ENCODE measurements around the gene PPP2R5C. TPM values are rescaled to one million over a fixed set of nuclear protein-coding genes. Genes with fewer than 3 reads are reported as not detected.
A peak's percentile ranks its signal among the peaks of the same experiment; 100 is the strongest.
"Not testable (repeated sequence)": the region's sequence is repeated elsewhere in the genome, so short reads cannot be mapped to it uniquely, and the experiment has no call there.

PPP2R5C gene
- total and polyA plus RNA-seq, 8 donors = 41.6 to 76.1 (median 55.9) TPM

GRCh38 chr14:101791919-101792572 lies 30.5 kb downstream of the PPP2R5C start:
- 33 to 37% methylated on average over 5 of the region's 5 CpGs for WGBS, 2 donors
- peaks cover 0 to 8% (median 0%) of the 10 kb centered on the region in 3 donors for H3K4me1 ChIP-seq
- H3K4me3 ChIP-seq = peak overlapping the region in 1 of 4 donors; percentile 26
- intact Hi-C loops (cut with DNase I) = no loop called here
- peak overlapping the region in 2 of 4 donors; percentile 3 to 55 for H3K27ac ChIP-seq
- TF ChIP-seq CTCF (IDR thresholded peaks at IDR 0.05) = no peak
- DNase-seq (no peak), FAIRE-seq (peak; percentile 45), ATAC-seq (peak in 3 of 4 donors; percentile 86 to 90 (median 87))
- no peaks in the 10 kb centered on the region for H3K9me3 ChIP-seq
- no peaks in the 10 kb centered on the region for H3K27me3 ChIP-seq
- H3K36me3 ChIP-seq = no peaks in the 10 kb centered on the region

- Histone ChIP-seq H3K27ac (no peak overlapping the region), H3K36me3 (no peaks in the 10 kb centered on the region), H3K4me3 (no peak overlapping the region), H3K27me3 (no peaks in the 10 kb centered on the region), H3K9me3 (no peaks in the 10 kb centered on the region), H3K4me1 (peaks cover 0 to 5% (median 0%) of the 10 kb centered on the region in 3 donors)
- ATAC-seq (no peak), DNase-seq (no peak), FAIRE-seq (no peak)
- intact Hi-C loops (cut with DNase I) = no loop called here
- WGBS, 2 donors = 96 to 97% methylated on average over 8 of the region's 8 CpGs
- TF ChIP-seq CTCF (IDR thresholded peaks at IDR 0.05) = no peak
These were observed 34.5 kb downstream of the PPP2R5C start for GRCh38 chr14:101796016-101796415.

- Histone ChIP-seq H3K4me1 (peaks cover 0 to 5% (median 0%) of the 10 kb centered on the region in 3 donors), H3K27ac (no peak overlapping the region), H3K9me3 (no peaks in the 10 kb centered on the region), H3K27me3 (no peaks in the 10 kb centered on the region), H3K4me3 (no peak overlapping the region), H3K36me3 (no peaks in the 10 kb centered on the region)
- DNase-seq = no peak
- ATAC-seq = no peak
- no peak for FAIRE-seq
- no peak for TF ChIP-seq CTCF (IDR thresholded peaks at IDR 0.05)
- WGBS, 2 donors = 88 to 91% methylated on average over 10 of the region's 10 CpGs
- intact Hi-C loops (cut with DNase I) = no loop called here
These were observed 35.0 kb downstream of the PPP2R5C start for GRCh38 chr14:101796479-101796878.

- intact Hi-C loops (cut with DNase I) = no loop called here
- Histone ChIP-seq H3K4me3 (no peak overlapping the region), H3K9me3 (no peaks in the 10 kb centered on the region), H3K27ac (no peak overlapping the region), H3K4me1 (no peaks in the 10 kb centered on the region), H3K27me3 (no peaks in the 10 kb centered on the region), H3K36me3 (no peaks in the 10 kb centered on the region)
- TF ChIP-seq CTCF (IDR thresholded peaks at IDR 0.05) = no peak
- ATAC-seq (no peak), FAIRE-seq (no peak), DNase-seq (no peak)
- WGBS, 2 donors = 85 to 89% methylated on average over 5 of the region's 5 CpGs
These were observed 36.3 kb downstream of the PPP2R5C start for GRCh38 chr14:101797856-101798255.

GRCh38 chr14:101804373-101804772 lies 42.9 kb downstream of the PPP2R5C start:
- FAIRE-seq; H3K4me3 ChIP-seq; H3K36me3 ChIP-seq; H3K27ac ChIP-seq; intact Hi-C loops (cut with DNase I); ATAC-seq; H3K27me3 ChIP-seq; DNase-seq; H3K9me3 ChIP-seq: not testable (repeated sequence)
- WGBS, 2 donors = 96 to 100% methylated on average over 1 of the region's 1 CpG
- peaks cover 0 to 19% (median 18%) of the 10 kb centered on the region in 3 donors for H3K4me1 ChIP-seq

- H3K36me3 ChIP-seq; DNase-seq; H3K27me3 ChIP-seq; H3K9me3 ChIP-seq; H3K4me3 ChIP-seq; FAIRE-seq; intact Hi-C loops (cut with DNase I); H3K27ac ChIP-seq; ATAC-seq: not testable (repeated sequence)
- H3K4me1 ChIP-seq = peaks cover 1 to 19% (median 18%) of the 10 kb centered on the region in 3 donors
- WGBS, 2 donors = 93 to 100% methylated on average over 1 of the region's 1 CpG
These were observed 44.7 kb downstream of the PPP2R5C start for GRCh38 chr14:101806252-101806651.

Data from pancreas (tissue), 10 donors.